GM12864 (cell line): ENCODE results near the gene ZNF813.
"Not testable (repeated sequence)": the region's sequence is repeated elsewhere in the genome, so short reads cannot be mapped to it uniquely, and the experiment has no call there.

Experiments used
- DNase-seq: peaks from one replicate; pipeline ENCODE4 v3.0.0-alpha.2; 2011; ENCODE audit warnings: low read depth
- H3K4me3 ChIP-seq: 2 replicates; pipeline ENCODE4 v1.5.1; 2011; ENCODE audit warnings: mild to moderate bottlenecking, low read depth, low read length, control low read depth
- CTCF ChIP-seq: IDR thresholded peaks from 2 replicates; pipeline ENCODE4 v1.5.1; 2011; ENCODE audit warnings: low read depth, mild to moderate bottlenecking, moderate library complexity, low read length, control low read depth, inconsistent platforms; ENCODE audit errors: missing control alignments

ZNF813 gene

GRCh38 chr19:53504885-53505284 is 37.4 kb downstream of the ZNF813 start:
- no peak overlapping the region for H3K4me3 ChIP-seq
- no peak for DNase-seq
- TF ChIP-seq CTCF: no peak

- H3K4me3 ChIP-seq: no peak overlapping the region
- no peak for DNase-seq
- no peak for TF ChIP-seq CTCF
These were observed 39.2 kb downstream of the ZNF813 start for GRCh38 chr19:53506728-53507127.

DNA sequence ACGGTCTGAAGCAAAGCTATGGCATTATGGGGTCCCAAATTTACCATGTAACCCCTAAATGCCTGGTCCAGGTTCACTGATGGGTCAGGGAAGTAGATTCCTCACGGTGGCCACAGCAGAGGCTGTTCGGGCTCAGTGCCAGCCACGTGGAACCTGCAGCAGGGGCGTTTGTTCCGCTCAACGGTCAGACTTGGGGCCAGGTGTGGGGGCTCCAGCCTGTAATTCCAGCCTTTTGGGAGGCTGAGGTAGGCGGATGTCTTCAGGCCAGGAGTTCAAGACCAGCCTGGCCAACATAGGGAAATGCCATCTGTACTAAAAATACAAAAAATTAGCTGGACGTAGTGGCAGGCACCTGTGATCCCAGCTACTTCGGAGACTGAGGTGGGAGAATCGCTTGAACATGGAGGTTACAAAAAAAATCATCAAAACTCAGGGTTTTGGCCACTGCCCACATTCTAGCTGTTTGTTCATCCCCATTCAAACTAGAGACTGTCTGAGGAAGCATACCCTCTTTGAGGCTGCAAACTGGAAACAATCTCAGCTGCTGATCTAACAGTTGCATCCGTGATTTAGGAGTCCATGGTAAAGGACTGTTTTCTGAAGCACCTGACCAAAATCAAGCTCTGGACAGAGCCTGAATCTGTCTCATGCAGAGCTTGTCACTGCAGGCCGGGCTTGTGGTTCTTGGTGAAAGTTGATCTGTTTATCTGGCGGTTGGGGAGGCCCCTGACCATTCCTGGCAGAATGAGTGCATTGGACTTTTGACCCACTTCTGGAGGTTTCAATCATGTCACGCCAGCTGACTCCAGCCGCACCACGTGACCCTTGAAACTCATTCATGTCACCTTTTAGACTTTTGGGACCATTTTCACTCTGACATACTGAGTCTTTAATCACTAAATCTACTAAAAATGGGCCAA is 40.2 kb downstream of the ZNF813 start:
- no peak for DNase-seq
- H3K4me3 ChIP-seq: no peak overlapping the region
- no peak for TF ChIP-seq CTCF

DNA sequence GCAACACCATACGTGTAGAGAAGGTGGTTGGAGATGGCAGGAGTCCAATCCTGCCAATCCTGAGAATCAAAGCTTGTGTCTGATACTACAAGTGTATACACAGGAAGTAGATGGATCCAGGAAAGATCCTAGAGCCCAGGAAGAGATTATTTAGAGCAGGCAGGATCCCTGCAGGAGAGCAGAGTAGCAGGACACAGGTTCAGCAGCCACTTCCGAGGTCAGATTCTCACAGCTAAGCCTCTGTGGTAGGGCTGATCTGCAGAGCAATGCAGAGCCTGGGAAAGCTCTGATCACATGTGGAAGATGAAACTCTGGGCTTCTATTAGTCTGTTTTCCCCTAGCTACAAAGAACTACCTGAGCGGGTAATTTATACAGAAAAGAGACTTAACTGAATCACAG is 41.9 kb downstream of the ZNF813 start:
- no peak for TF ChIP-seq CTCF
- DNase-seq: no peak
- H3K4me3 ChIP-seq: no peak overlapping the region

- no peak for TF ChIP-seq CTCF
- H3K4me3 ChIP-seq: no peak overlapping the region
- DNase-seq: no peak
These were observed 42.3 kb downstream of the ZNF813 start for GRCh38 chr19:53509845-53510244.

DNA sequence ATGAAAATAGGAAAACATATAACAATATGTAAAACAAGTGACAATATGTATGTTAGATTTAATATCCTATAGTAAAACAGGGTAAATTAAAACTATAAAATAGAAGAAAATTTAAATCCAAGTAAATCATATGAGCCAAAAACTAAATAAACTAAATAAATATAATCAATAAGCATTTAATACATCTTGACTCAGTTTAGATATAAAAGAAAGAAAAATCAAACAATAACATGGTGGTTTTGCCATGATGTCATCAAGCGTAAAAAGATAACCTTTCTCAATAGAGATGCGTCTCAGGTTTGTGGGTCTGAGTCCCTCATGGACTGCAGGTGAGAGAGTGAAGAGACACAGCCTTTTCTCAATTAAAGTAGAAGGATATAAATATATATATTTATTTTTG is 43.8 kb downstream of the ZNF813 start:
- no peak for TF ChIP-seq CTCF
- no peak for DNase-seq
- H3K4me3 ChIP-seq: no peak overlapping the region

DNA sequence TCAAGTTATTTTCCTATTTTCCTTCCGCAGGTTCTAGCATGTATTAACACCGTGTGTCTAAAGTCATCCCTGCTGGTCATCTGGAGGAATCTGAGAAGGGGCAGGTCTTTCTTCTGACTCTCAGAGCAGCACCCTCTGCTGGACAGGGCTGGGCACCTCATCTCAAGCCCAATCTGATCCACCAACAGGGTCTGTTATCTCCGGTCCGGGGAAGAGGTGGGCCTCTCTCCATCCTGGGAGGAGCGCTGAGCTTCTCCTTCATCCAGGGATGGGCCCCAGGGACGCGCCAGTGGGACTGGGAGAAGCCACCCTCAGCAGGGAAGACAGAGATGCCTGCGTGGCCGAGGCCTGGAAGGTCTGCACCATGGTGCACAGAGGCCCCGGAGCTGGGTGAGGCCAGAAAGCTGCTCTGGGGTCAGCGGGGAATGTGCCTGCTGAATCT is 44.4 kb downstream of the ZNF813 start:
- peak; percentile 52 for TF ChIP-seq CTCF
- no peak for DNase-seq
- no peak overlapping the region for H3K4me3 ChIP-seq

DNA sequence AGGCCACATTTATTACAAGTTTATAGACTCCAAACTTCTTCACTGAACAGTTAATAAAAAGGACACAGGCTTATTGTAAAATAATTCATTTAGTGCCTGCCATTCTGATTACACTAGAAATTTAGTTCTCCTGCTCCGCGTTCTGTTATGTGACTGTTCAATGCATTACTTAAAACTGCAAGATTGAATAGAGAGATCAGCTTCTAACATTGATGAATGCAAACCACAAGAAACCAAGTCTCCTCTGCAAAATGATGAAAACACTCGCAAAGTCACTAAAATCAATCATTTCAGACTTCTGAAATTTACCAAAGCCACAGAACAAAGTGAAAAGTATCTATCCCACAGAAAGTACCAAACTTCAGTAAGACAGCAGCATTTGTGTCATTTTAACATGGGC is 47.5 kb downstream of the ZNF813 start:
- not testable (repeated sequence) for H3K4me3 ChIP-seq, DNase-seq
